ENCODE results near the gene MEF2D. TPM values are rescaled to one million over a fixed set of nuclear protein-coding genes. Genes with fewer than 3 reads are reported as not detected.

MEF2D gene
- total RNA-seq, 1 donor from 2014 or later = 60.8 TPM

GRCh38 chr1:156414461-156415064 is 86.0 kb downstream of the MEF2D start:
- intact Hi-C loops (cut with DNase I) = no loop called here
- H3K9me3 ChIP-seq = no peaks in the 10 kb centered on the region
- ATAC-seq = no peak
- H3K27me3 ChIP-seq = peaks cover 79% of the 10 kb centered on the region
- no peak overlapping the region for H3K4me3 ChIP-seq
- TF ChIP-seq CTCF (IDR thresholded peaks at IDR 0.05) = no peak
- no peak overlapping the region for H3K27ac ChIP-seq
- DNase-seq = no peak
- H3K4me1 ChIP-seq = no peaks in the 10 kb centered on the region
- H3K36me3 ChIP-seq = no peaks in the 10 kb centered on the region

Small RNA genes lying within 50 kb of the gene (microRNA-seq; reads per million reads assigned to microRNA genes)
- gene MIR9-1 (ENCODE audit: borderline microRNAs expressed) = not detected

Other genes with a start within 250 kb of the MEF2D start
- gene SMG5, start 217.9 kb downstream of the MEF2D start, total RNA-seq = 64.8 TPM
- gene TMEM79, start 216.4 kb downstream of the MEF2D start, total RNA-seq = 3.3 TPM
- 61.1 TPM for gene GLMP, start 205.1 kb downstream of the MEF2D start, total RNA-seq
- gene VHLL, start 201.5 kb downstream of the MEF2D start, total RNA-seq = not detected
- gene CCT3, start 162.5 kb downstream of the MEF2D start, total RNA-seq = 120 TPM
- gene TSACC, start 162.2 kb downstream of the MEF2D start, total RNA-seq = not detected
- gene RHBG, start 131.6 kb downstream of the MEF2D start, total RNA-seq = not detected
- gene IQGAP3, start 71.8 kb upstream of the MEF2D start, total RNA-seq = 1.3 TPM
- not detected for gene TTC24, start 78.9 kb upstream of the MEF2D start, total RNA-seq
- 69.2 TPM for gene NAXE, start 91.0 kb upstream of the MEF2D start, total RNA-seq
- 22.4 TPM for gene GPATCH4, start 100.7 kb upstream of the MEF2D start, total RNA-seq
- gene HAPLN2, start 118.6 kb upstream of the MEF2D start, total RNA-seq = 0.78 TPM
- not detected for gene BCAN, start 141.3 kb upstream of the MEF2D start, total RNA-seq
- 54.7 TPM for gene NES, start 176.6 kb upstream of the MEF2D start, total RNA-seq
- 1.4 TPM for gene CRABP2, start 204.8 kb upstream of the MEF2D start, total RNA-seq
- gene METTL25B, start 227.7 kb upstream of the MEF2D start, total RNA-seq = 42.4 TPM
- gene ISG20L2, start 228.0 kb upstream of the MEF2D start, total RNA-seq = 28.3 TPM
- gene MRPL24, start 240.3 kb upstream of the MEF2D start, total RNA-seq = 41.8 TPM